NOMO-1 treated with DMSO at 0.1 percent for 48 hours (cell line): ENCODE results near the gene POU2F1.
"Not testable (repeated sequence)": the region's sequence is repeated elsewhere in the genome, so short reads cannot be mapped to it uniquely, and the experiment has no call there.

Experiments
- DNase-seq: peaks from one replicate; lab custom pipeline; 2025; ENCODE audit not compliant: unreplicated experiment; lab: John Stamatoyannopoulos, UW

Gene POU2F1

DNA sequence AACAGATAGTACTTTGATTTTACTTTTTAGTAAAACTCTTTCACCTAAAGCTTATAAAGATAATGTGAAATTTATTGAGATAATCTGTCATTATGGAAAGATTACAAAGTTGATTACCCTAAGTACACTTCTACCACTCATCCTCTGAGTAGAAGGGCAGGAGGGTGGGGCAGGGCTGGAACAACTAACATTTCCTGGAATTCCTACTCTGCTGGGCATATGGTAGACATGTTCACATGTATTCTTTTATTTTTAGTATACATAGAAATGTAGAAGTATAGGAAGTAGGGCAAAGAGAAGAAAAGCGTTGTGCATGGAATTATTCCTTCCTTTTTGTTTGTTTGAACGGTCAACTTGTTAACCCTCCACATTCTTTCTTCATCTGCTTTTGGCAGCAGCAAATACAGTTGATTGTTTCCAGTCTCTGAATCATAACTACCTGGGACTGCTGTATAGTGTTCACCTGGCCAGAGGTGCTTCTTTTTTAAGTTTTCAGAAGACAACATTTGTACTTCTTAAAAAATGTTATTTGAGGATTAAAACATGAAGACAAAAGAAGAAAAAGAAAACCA is 85.1 kb downstream of the POU2F1 start:
- no peak for DNase-seq

GRCh38 chr1:167310732-167311131 is 90.0 kb downstream of the POU2F1 start:
- no peak for DNase-seq

- DNase-seq = no peak
These were observed 92.2 kb downstream of the POU2F1 start for GRCh38 chr1:167312871-167313270.

GRCh38 chr1:167314671-167315070 is 94.0 kb downstream of the POU2F1 start:
- DNase-seq = no peak

DNA sequence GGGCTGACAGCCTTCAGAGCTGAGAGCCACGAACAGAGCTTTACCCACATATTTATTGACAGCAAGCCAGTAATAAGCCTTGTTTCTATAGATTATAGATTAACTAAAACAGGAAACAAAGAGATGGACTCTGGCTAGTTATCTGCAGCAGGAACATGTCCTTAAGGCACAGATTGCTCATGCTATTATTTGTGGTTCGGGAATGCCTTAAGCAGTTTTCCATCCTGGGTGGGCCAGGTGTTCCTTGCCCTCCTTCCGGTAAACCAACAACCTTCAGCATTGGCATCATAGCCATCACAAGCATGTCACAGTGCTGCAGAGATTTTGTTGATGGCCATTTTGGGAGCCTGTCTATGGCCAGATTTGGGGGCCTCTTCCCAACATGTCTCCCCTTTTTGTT is 96.8 kb downstream of the POU2F1 start:
- no peak for DNase-seq

DNA sequence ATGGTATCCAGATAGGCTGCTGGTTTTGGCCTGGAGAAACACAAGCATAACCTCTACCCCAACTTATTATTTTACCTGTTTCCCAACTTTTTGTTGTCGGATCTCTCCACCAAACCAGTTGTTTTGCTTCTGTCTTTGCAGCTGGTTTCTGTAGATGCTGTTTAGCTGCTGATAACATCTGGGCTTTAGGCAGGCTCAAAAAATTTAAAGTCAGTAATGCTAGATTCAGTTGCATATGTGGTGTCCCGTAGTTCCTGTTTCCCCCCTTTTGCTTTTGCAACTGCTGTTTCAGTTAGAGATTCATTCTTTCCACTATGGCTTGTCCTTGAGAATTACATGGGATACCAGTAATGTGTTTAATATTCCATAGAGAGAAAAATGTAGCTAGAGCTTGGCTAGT is 98.5 kb downstream of the POU2F1 start:
- not testable (repeated sequence) for DNase-seq

DNA sequence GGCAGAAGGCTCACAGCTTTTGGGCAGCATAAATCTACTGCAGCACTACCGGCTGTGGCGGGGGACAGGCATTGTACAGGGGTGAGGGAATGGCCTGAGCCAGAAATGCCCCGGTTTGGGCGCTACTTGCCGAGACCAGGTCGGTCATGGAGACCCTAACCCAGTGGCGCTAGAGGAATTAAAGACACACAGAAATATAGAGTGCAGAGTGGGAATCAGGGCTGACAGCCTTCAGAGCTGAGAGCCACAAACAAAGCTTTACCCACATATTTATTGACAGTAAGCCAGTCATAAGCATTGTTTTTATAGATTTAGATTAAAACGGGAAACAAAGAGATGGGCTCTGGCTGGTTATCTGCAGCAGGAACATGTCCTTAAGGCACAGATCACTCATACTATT is 101.8 kb downstream of the POU2F1 start:
- no peak for DNase-seq

- DNase-seq = no peak
These were observed 104.5 kb downstream of the POU2F1 start for GRCh38 chr1:167325151-167325550.

DNA sequence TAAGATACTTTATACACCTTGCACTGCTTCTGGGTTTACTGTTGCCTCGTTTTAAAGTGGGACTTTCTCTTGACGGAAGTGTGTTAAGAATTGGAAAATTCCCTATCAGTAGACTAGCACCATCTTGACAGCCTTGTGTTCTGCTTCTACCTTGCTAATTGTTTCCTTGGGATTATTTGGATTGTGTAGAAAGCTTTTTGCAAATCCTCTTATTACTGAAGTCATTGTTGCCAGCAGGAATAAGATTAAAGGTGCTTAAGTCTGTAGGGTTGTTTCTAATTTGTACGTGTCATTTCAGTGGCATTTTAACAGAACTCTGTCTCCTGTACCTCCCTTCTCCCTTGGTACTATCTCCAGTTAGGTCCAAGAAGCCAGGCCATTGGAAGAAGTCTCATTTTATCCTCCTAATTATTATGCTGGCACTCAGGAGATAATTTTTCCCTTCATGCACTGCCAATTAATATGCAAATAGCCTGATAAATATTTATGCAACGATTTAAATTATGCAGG is 107.7 kb downstream of the POU2F1 start:
- no peak for DNase-seq

DNA sequence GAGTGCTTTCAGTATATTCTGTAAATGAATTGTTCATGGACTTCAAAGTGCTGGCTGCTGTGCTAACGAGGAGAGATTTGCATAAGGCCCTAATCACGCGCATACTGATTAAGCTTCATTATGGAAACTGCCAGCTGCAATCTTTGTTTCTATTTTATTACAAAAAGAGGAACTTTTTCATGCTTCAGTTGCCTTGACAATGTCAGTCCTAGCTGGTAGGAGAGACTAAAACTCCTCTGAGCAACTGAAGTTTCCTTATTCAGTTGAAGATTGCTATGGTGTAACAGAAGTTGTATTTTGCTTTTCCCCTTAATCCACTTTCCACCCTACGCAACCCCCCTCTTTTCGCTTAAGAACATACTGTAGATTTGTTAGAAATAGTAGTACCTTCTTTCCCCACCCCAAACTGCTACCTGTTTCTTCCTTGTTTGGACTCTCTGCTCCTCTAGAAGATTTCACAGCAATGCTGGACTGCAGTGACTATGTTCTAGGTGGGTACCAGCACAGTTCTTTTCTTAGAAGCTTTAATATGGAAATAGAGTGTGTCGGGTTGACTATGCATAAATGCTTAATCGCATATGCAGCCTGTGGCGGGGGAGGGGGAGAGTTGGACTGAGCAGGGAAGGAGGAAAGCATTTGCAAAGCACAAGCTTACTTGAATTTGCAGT is 108.3 kb downstream of the POU2F1 start:
- peak; percentile 94 for DNase-seq

- DNase-seq = peak; percentile 50
These were observed 110.1 kb downstream of the POU2F1 start for GRCh38 chr1:167330601-167331293.

- DNase-seq = no peak
These were observed 111.0 kb downstream of the POU2F1 start for GRCh38 chr1:167331650-167332049.

DNA sequence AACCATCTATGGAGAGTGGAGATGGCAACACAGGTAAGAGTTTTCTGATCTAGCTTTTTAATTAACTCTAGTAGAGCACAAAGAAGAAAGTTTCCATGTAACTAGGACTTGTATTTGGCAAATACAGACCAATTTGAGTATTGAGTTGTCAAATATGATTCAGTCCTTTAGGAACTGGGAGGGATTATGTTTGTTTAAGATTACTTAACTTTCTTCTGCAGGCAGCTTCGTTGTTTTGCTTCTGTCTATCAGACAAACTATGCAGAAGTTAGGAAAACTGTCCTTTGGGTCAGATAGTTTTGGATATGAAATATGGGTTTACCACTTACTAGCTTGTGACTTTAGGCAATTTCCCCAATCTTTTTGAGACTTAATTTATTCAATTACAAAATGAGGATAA is 111.8 kb downstream of the POU2F1 start:
- no peak for DNase-seq

DNA sequence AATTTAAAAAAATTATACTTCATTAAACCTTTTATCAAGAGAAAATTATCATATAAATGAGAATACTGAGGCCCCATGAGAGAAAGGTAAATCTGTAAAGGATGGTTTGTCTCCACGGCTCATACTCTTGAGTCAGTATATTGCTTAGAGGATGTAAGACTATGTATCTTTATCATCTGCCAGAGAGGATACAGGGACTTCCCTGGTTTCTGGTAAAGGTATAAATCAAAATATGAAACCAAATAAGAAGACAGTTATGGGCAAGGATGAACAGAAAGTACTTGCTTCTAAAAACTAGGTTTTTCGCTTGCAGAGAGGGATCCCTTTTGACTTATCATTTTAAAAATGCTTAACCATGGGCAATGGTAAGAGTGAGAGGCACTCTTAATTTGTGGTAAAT is 112.4 kb downstream of the POU2F1 start:
- no peak for DNase-seq

DNA sequence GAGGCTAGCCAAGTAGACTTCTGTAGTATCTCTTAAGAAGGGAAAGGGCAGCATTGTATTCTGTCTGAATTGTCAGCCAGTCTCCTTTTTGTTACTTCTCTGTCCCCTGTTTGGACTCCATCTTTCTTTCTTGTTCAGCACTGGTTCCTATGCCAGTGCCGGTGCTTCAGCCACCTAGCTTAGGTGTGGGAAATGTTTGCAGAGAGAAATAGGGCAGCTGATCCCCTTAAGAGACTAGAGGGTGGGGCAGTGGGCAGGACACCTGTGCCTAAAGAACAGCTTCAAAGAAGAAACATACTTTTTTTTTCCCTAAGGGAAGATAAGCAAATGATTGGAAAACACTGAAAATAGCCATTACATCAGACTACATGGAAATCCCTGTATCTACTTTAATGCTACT is 113.0 kb downstream of the POU2F1 start:
- DNase-seq = no peak

- DNase-seq = no peak
These were observed 118.7 kb downstream of the POU2F1 start for GRCh38 chr1:167339405-167339804.

DNA sequence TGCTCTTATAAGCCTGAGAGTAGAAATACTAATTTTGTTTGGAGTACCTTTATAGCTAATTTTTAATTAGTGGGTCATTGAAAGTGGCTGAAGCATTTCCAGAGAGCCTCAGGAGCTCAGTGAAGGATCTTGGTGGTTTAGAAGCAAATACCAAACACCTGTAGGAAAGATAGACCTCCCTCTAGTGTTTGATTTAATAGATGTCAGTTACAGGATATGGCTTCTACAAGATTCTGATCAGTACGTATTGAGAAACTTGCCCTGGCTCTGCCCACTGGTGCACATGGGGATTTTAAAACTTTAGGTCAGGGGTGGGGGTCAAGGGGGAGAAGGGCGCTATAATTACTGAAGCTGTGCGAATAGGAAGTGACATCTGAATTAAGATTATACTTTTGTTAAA is 122.2 kb downstream of the POU2F1 start:
- peak; percentile 30 for DNase-seq

GRCh38 chr1:167344112-167344511 is 123.4 kb downstream of the POU2F1 start:
- DNase-seq = no peak

DNA sequence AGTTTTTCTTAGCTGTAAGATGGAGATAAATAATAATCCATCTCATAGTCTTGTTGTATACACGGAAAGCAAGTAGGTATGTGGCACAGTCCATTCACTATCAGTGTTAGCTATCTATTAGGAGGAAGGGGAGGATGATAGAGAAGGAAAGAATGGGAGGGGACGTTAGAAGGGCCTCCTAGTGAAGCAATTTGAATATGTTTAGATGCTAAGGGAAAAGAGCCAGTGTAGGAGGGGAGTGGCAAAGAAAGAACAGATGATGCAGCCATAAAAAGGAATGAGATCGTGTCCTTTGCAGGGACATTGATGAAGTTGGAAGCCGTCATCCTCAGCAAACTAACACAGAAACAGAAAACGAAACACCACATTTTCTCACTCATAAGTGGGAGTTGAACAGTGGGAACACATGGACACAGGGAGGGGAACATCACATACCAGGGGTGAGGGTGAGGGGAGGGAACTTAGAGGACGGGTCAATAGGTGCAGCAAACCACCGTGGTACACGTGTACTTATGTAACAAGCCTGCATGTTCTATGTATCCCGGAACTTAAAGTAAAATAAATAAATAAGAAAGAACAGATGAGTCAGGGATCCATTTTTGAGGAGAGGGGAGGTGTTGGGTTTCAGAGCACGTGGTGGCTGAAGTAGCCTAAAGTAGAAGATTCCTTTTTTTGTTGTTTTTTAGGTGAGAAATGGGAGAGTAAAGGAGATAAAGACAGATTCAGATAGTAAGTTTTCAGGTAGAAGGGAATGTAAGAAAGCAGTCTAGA is 124.1 kb downstream of the POU2F1 start:
- DNase-seq = no peak

DNA sequence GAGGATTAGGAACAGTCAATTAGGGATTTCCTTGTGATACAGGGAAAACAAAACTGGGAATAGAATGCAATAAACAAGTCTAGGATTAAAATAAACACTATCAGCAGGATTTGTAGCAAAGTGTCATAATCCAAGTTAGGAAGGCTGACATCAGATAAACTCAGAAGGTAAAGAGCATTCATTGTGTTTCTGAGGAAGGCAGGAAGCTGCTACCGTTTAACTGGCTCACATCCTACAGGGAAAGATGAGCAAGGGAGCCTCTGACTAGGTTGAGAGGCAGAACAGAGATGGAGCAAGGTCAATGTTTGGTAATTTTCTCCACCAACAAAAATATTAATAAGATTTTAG is 124.7 kb downstream of the POU2F1 start:
- DNase-seq = no peak

GRCh38 chr1:167357305-167357704 is 136.6 kb downstream of the POU2F1 start:
- DNase-seq = no peak

GRCh38 chr1:167359295-167359694 is 138.6 kb downstream of the POU2F1 start:
- no peak for DNase-seq
